Measurements from ENCODE around the gene CCDC14. TPM values are rescaled to one million over a fixed set of nuclear protein-coding genes. Genes with fewer than 3 reads are reported as not detected.

Gene CCDC14
- total RNA-seq, 1 experiment from 2014 or later: 62.5 TPM

- Histone ChIP-seq H3K14ac (ENCODE audit: insufficient read depth, low read length) (no peak overlapping the region), H2BK12ac (ENCODE audit: insufficient read length, low read depth, low read length) (no peak overlapping the region), H2AFZ (ENCODE audit: low read length) (no peak overlapping the region), H3K27ac (ENCODE audit: insufficient read length, low read depth, low read length) (no peak overlapping the region), H3K9ac (ENCODE audit: extremely low read depth, insufficient read length, low read length) (no peak overlapping the region), H3K9me3 (ENCODE audit: control insufficient read depth, low read depth, low read length) (no peaks in the 10 kb centered on the region), H2AK5ac (ENCODE audit: insufficient read length, low read length) (no peak overlapping the region), H3K4ac (ENCODE audit: low read depth, low read length) (no peak overlapping the region), H4K8ac (replicated peaks; ENCODE audit: insufficient read length, low read depth, low read length) (no peak overlapping the region), H3K79me1 (ENCODE audit: insufficient read depth, low read depth, low read length, poor library complexity, severe bottlenecking) (no peaks in the 10 kb centered on the region), H2BK15ac (ENCODE audit: low read depth, low read length) (no peak overlapping the region), H2BK20ac (ENCODE audit: low read depth, low read length, poor library complexity, severe bottlenecking) (no peak overlapping the region), H3K4me1 (ENCODE audit: insufficient read depth, low read length) (no peaks in the 10 kb centered on the region), H3K23me2 (ENCODE audit: insufficient read length, low read depth, low read length, poor library complexity, severe bottlenecking) (no peaks in the 10 kb centered on the region), H3K27me3 (ENCODE audit: insufficient read depth, low read length) (no peaks in the 10 kb centered on the region), H4K5ac (ENCODE audit: insufficient read length, low read depth, low read length) (no peak overlapping the region), H2BK5ac (ENCODE audit: insufficient read length, low read length) (no peak overlapping the region), H3K79me2 (ENCODE audit: insufficient read depth, low read length) (no peaks in the 10 kb centered on the region), H4K20me1 (ENCODE audit: control insufficient read depth, insufficient read depth, insufficient read length) (no peaks in the 10 kb centered on the region), H3K56ac (ENCODE audit: insufficient read length, low read depth, low read length) (no peak overlapping the region), H3K18ac (ENCODE audit: insufficient read length, low read depth, low read length) (no peak overlapping the region), H3K23ac (ENCODE audit: insufficient read length, low read depth, low read length) (no peak overlapping the region), H3T11ph (ENCODE audit: low read length) (no peak overlapping the region), H2BK120ac (ENCODE audit: low read depth, low read length, poor library complexity, severe bottlenecking) (no peak overlapping the region), H4K91ac (ENCODE audit: insufficient read length, low read depth, low read length) (no peak overlapping the region), H3K4me2 (ENCODE audit: insufficient read depth, insufficient read length, low read length) (no peak overlapping the region)
- Mint-ChIP-seq H3K27ac (no peak overlapping the region), H3K4me1 (no peaks in the 10 kb centered on the region), H3K4me3 (no peak overlapping the region), H3K27me3 (ENCODE audit: low read depth) (no peaks in the 10 kb centered on the region), H3K36me3 (ENCODE audit: insufficient read depth in 1 of 3, low read depth in 3 of 3) (peaks cover 29 to 68% (median 47%) of the 10 kb centered on the region in 3 experiments), H3K9me3 (no peaks in the 10 kb centered on the region)
- DNase-seq: no peak
- TF ChIP-seq, protein P1, sequence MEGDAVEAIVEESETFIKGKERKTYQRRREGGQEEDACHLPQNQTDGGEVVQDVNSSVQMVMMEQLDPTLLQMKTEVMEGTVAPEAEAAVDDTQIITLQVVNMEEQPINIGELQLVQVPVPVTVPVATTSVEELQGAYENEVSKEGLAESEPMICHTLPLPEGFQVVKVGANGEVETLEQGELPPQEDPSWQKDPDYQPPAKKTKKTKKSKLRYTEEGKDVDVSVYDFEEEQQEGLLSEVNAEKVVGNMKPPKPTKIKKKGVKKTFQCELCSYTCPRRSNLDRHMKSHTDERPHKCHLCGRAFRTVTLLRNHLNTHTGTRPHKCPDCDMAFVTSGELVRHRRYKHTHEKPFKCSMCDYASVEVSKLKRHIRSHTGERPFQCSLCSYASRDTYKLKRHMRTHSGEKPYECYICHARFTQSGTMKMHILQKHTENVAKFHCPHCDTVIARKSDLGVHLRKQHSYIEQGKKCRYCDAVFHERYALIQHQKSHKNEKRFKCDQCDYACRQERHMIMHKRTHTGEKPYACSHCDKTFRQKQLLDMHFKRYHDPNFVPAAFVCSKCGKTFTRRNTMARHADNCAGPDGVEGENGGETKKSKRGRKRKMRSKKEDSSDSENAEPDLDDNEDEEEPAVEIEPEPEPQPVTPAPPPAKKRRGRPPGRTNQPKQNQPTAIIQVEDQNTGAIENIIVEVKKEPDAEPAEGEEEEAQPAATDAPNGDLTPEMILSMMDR (conservative IDR thresholded peaks at IDR 0.05): no peak
Observed at GRCh38 chr3:123926396-123926795, 34.6 kb downstream of the CCDC14 start.

Data from H9 (cell line).